Measurements from ENCODE around the gene VAV1. TPM values are rescaled to one million over a fixed set of nuclear protein-coding genes. Genes with fewer than 3 reads are reported as not detected.

The VAV1 gene, protein sequence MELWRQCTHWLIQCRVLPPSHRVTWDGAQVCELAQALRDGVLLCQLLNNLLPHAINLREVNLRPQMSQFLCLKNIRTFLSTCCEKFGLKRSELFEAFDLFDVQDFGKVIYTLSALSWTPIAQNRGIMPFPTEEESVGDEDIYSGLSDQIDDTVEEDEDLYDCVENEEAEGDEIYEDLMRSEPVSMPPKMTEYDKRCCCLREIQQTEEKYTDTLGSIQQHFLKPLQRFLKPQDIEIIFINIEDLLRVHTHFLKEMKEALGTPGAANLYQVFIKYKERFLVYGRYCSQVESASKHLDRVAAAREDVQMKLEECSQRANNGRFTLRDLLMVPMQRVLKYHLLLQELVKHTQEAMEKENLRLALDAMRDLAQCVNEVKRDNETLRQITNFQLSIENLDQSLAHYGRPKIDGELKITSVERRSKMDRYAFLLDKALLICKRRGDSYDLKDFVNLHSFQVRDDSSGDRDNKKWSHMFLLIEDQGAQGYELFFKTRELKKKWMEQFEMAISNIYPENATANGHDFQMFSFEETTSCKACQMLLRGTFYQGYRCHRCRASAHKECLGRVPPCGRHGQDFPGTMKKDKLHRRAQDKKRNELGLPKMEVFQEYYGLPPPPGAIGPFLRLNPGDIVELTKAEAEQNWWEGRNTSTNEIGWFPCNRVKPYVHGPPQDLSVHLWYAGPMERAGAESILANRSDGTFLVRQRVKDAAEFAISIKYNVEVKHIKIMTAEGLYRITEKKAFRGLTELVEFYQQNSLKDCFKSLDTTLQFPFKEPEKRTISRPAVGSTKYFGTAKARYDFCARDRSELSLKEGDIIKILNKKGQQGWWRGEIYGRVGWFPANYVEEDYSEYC
- polyA plus RNA-seq, result 1 to 10 TPM; 1.2 to 6.3 (median 6.0) TPM

DNA sequence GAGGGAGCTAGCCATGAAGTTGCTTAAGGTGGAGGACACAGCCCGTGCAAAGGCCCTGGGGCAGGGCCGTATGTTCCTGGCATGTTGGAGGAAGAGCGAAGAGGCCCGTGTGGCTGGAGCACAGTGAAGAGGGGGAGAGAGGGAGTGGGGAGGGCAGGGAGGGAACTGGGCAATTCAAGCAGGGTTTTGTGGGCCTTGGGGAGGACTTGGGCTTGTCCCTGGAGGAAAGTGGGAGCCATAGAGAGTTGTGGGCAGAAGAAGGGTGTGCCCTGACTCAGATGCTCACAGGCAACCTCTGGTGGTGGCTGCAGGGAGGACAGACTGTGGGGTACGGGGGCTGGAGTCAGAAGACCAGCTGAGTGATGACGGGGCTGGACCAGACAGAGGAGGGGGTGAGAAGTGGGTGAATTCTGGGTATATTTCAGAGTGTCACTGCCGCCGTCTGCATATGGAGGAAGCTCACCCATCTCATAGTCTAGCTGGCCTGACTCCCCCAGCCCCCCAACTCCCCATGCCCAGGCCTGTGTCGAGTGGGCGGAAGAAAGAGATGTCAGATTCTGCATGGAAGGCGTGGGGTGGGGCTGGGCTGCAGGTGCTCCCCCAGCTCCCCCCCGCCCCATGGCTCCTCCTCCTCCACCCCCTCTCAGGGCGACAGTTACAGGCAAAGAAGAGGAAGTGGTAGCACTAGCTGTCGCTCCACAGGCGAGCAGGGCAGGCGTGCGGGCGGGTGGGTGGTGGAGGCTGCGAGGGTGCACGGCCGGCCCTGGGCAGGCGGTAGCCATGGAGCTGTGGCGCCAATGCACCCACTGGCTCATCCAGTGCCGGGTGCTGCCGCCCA is at the start of gene VAV1:
VAV1 (plus strand) TSS at position 681 of the 838 bp plus-strand sequence; CDS start at position 781, 100 bp downstream.
- H3K27ac ChIP-seq (ENCODE audit: low read depth, low read length), result no peak within 1 kb of the TSS
- WGBS, 3 donors, result 42 to 52% (median 42%) methylated on average over 21 to 25 of the region's 25 CpGs

DNA sequence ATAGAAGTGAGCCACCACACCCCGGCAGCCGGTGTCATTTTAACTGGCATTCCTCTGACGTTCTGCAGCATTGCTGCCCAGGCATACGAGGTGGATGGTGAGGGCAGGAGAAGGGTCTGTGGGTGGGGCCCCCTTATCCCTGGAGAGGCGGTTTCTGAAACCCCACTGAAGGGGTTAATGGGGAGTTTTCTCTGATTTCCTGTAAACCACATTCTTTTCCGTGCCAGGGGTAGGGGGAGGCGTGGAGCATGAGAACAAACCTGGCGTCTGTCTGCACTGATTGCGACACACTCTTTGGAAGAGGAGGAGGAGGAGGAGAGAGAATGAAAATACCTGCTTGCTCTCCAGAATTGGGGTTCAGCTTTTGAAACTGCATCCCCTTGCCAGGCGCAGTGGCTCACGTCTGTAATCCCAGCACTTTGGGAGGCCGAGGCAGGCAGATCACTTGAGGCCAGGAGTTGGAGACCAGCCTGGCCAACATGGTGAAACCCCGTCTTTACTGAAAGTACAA is 49.3 kb upstream of the VAV1 start:
- 13 to 21% (median 17%) methylated on average over 13 of the region's 13 CpGs for WGBS, 3 donors
- no peak overlapping the region for H3K27ac ChIP-seq (ENCODE audit: low read depth, low read length)

DNA sequence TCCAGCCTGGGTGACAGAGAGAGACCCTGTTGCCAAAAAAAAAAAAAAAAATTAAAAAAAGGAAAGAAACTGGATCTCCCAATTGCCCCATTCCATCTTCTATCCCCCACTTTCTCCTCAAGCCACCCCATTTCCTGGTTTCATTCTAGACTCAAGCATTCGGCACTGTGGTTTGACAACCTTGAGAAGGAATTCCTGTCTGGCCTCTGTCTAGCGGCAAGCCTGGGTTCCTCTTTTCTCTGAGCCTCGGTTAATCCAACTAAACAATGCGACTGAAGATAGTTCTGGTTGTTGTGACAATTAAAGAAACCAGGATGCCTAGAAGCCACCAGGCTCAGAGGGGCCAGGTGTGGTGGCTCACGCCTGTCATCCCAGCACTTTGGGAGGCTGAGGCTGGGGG is 48.8 kb upstream of the VAV1 start:
- peak overlapping the region; percentile 48 for H3K27ac ChIP-seq (ENCODE audit: low read depth, low read length)
- WGBS, 3 donors, result 33 to 54% (median 43%) methylated on average over 5 of the region's 5 CpGs

DNA sequence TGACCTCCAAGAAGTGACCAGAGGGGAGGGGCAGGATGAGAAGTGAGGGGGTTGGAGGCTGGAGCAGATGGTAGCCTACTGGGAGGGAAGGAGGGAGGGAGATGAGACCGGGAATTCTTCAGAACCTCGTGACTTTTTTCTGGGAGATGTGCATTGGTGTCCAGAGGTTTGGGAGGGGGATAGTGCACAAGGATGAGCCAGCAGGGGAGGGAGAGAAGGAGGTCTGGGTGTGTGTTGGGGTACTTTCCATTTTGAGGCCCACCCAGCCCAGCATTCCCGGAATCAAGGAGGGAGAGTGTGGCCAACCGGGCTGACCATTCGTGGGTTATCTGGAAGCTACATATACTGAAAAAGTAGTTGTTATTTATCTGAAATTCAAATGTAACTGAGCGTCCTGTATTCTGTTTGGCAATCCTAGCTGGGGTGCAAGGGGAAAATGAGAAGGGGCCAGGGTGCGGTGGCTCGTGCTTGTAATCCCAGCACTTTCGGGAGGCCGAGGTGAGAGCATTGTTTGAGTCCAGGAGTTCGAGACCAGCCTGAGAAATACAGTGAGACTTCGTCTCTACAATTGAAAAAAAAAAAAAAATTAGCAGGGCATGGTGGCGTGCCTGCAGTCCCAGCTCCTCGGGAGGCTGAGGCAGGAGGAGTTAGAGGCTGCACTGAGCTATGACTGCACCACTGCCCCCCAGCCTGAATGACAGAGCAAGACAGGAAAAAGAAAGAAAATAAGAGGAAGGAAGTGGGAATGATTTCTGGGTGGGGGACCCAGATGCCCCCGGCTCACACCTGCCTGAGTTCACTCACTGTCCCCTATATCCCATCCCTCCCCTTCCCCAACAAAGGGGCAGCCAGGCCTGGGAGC is 47.6 kb upstream of the VAV1 start:
- H3K27ac ChIP-seq (ENCODE audit: low read depth, low read length), result no peak overlapping the region
- 51 to 63% (median 60%) methylated on average over 15 of the region's 15 CpGs for WGBS, 3 donors

DNA sequence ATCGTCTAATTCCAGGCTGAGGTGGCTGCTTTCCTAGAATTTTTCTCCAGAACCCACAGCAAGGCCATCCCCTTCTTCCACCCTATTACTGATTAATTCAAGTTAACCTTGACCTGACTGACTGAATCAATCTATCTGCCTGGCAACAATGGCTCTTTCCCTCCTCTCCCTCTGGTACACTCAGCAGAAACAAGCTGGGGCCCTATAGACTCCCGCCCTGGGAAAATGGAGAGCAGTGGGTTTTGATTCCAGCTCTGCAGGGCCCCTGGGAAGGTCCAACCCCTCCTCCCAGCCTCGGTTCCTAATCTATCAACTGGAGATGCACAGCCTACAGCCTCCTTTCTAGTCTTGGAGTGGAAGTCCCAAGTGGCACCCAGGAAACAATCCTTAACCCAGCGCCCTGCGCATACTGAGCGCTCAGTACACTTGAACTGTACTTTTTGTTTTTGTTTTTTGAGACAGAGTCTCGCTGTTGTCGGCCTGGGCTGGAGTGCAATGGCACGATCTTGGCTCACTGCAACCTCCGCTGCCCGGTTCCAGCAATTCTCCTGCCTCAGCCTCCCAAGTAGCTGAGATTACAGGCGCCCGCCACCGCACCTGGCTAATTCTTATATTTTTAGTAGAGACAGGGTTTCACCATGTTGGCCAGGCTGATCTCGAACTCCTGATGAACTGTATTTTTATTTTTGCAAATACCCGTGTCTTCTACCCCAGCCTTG is 46.8 kb upstream of the VAV1 start:
- H3K27ac ChIP-seq (ENCODE audit: low read depth, low read length), result no peak overlapping the region
- 71 to 83% (median 83%) methylated on average over 16 of the region's 16 CpGs for WGBS, 3 donors

DNA sequence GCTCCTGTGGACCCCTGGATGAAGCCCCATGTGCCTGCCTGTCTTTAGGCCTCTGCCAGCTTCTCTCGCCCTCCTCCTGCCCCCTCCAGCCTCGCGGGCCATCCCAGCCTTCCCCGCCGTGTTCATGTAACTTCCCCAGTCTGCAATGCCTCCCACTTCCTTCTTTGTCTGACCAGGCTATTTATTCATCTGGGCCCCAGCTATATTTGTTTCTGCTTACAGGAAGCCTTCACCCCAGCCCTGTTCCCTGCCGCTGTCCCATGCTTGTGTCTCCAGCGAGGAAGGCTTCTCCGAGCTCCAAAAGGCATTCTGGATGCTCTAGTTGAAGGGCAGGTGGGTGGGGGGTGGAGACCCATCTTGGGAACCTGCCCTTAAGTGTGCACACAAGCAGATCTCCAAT is 44.2 kb upstream of the VAV1 start:
- H3K27ac ChIP-seq (ENCODE audit: low read depth, low read length), result no peak overlapping the region

DNA sequence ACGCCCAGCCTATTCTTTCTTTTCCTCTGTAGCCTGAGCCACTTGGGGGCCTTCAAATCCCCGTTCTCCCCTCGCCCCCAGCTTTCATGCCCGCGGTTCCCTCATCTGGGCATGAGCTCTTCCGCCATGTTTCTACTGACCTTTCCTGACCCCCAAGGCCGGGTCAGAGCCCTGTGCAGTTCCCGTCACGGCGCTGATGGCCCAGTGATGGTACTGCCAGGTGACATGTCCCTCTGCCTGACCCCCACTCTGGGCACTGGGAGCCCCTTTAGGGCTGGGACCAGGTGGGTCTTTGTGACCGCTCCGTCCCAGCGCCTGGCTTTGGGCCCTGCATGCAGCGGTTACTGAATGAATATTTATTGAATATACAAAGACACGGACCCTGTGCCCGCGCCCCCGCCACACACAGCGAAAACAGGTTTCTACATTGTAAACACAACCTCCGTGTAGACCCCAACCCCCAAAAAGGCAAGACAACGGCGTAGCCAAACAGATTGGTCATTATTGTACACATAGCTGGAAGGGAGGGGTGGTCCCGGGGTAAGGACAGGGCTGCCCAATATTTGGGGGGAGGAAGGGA is 42.8 kb upstream of the VAV1 start:
- no peak overlapping the region for H3K27ac ChIP-seq (ENCODE audit: low read depth, low read length)

More for the DNA sequence above, 44.2 kb upstream of the VAV1 start:
- WGBS, 3 donors, result 15 to 42% (median 22%) methylated on average over 8 of the region's 8 CpGs

DNA sequence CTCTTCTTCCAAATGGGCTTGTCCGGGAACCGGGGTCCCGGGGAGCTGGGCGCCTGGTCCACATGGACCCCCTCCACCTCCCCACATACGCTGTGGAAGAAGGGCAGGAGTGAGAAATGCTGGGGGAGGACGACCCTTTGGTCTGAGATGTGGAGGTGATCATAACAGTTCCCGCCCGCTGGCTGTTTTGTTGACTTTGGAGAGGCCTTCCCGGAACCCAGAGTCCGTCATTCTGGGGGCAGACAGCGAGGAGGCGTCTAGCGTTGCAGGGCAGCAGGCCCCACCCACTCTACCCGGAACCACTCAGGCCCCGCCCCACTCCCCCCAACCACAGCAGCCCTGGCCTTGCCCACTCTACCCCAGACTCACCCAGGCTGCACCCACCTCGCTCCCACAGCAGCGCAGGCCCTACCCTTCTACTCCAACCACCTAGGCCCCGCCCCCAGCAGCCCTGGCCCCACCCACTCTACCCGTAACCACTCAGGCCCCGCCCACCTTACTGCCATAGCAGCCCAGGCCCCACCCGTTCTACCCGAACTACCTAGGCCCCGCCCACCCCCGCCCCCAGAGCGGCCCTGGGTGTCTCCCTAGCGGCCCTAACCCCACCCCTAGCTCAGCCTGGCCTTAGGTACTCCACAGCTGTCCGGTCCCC is 42.2 kb upstream of the VAV1 start:
- 39 to 78% (median 71%) methylated on average over 26 to 27 of the region's 27 CpGs for WGBS, 3 donors
- no peak overlapping the region for H3K27ac ChIP-seq (ENCODE audit: low read depth, low read length)

More for the DNA sequence above, 42.8 kb upstream of the VAV1 start:
- WGBS, 3 donors, result 78 to 94% (median 90%) methylated on average over 23 of the region's 23 CpGs

DNA sequence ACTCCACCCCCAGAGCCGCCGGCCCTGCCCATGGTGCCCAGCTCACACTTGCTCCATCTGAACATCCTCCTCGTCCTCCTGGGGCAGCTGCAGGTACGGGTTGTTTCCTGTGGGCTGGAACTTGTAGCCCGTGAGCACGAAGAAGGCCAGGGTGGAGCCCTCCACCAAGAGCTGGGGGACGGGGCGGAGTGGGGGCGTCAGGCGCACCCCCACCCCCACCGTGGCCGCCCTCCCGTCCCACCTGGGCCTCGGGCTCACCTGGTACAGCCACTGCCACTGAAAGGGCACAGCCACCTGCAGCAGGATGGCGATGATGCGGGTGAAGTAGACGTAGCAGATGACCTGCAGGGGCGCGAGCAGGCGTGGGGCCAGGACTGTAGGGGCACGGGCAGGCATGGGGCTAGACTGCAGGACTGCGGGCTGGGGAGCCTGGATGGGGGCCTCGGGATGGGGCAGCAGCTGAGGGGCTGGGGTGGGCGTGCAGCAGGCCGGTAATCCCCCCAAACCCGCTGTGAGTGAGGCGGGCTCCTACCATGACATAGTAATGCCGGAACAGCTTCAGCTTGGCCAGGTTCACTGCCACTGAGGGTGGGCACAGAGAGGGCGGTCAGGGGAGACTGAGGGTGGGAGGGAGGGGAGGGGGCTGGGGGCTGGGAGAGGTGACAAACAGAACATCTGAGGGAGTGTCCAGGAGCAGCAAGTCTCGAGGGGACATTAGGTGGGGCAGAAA is 41.4 kb upstream of the VAV1 start:
- no peak overlapping the region for H3K27ac ChIP-seq (ENCODE audit: low read depth, low read length)
- WGBS, 3 donors, result 85 to 91% (median 86%) methylated on average over 28 to 30 of the region's 30 CpGs

DNA sequence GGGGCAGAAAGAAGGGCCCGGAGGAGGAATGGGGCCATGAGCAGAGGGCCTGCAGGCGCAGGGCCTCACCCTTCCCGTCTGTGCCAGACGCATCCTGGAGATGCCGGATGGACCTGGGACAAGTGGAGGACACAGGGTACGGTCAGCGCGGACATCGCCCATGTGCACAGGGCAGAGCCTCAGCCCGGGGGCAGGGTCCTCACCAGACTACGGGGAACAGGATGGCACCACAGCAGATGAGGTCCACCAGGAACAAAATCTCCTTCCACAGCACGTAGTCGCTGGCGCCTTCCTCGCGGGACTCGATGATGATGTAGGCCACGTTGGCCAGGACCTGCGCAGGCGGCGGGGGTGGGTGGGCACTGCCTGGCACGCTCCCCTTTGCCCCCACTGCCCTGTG is 40.7 kb upstream of the VAV1 start:
- H3K27ac ChIP-seq (ENCODE audit: low read depth, low read length), result no peak overlapping the region
- 88 to 94% (median 93%) methylated on average over 22 of the region's 22 CpGs for WGBS, 3 donors

DNA sequence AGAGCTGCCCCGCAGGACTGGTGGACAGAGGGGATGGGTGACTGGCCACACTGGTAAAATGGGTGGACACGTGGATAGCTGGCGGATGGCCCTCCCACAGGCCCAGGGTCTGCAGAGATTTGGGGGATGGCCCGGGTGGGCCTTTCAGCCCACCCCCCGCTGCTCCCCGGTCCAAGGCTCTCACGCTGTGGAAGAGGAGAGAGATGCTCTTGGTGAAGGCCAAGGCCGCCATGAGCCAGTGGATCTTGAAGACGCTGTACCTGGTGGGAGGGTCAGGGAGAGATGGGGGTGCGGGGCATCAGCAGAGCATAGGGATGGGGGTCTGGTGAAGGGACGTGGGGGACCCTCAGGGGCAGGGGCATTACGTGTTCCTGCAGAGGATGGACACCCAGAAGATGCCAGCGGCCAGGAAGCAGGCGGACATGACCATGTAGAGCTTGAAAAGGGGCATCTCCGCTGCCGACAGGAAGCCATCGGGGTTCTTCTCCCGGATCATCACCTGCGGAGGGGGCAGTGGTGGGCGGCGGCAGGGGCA is 39.6 kb upstream of the VAV1 start:
- no peak overlapping the region for H3K27ac ChIP-seq (ENCODE audit: low read depth, low read length)
- 88 to 92% (median 92%) methylated on average over 20 to 21 of the region's 21 CpGs for WGBS, 3 donors

DNA sequence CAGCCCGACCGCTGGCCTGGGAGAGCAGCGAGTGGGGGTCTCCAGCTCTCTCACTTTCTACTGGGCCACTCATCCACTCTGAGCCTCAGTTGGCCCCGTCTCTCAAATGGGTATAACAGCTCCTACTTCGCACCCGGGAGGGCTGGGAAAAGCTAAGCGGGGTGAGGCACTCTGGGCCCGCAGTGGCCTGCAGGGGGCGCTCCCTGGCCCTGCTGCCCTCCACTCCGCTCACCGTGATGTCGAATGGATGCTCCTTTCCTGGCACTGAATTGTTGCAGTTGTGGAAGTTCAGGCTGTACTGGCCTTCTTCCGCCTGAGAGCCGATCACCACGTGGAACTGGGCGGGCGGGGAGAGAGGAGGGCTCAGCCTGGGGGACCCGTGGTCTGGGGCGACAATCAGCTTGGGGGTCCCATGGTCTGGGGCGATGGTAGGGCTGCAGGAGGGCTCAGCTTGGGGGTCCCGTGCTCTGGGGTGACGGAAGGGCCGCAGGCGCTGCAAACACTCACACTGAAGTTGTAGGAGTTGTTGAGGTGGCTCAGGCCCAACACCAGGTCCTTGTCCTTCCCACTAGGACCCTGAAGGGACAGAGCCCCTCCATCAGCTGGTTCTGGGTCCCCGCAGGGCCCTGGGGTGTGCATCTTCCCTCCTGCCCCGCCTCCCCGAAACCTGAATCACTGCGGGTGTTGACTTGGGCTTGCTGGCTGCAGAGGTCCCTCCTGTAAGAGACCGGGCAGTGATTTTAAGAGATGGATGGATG is 39.0 kb upstream of the VAV1 start:
- no peak overlapping the region for H3K27ac ChIP-seq (ENCODE audit: low read depth, low read length)
- WGBS, 3 donors, result 91 to 96% (median 96%) methylated on average over 26 to 29 of the region's 29 CpGs

DNA sequence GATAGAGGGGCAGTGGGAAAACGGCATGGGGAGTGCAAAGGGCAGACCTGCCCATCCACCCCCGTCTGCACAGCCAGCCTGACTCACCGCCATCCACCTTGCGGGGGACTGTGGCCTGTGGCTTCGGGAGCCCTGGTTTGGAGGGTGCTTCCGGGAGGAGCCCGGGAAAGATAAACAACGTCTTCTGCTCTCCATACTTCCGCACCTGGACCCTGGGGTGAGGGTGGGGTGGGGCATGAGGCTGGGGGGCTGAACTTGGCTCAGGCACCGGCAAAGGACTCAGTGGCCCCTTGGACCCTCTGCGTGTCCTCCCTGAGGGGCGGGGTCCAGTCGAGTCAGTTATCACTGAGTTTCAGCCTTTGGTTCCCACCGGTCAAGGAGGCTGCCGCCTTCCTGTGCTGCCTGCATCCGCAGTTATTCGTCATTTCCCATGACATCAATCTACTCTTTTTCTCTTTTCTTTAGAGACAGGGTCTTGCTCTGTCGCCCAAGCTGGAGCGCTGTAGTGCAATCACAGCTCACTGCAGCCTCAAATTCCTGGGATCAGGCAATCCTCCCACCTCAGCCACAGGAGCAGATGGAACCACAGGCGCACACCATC is 38.3 kb upstream of the VAV1 start:
- WGBS, 3 donors, result 77 to 81% (median 79%) methylated on average over 20 of the region's 20 CpGs
- no peak overlapping the region for H3K27ac ChIP-seq (ENCODE audit: low read depth, low read length)

DNA sequence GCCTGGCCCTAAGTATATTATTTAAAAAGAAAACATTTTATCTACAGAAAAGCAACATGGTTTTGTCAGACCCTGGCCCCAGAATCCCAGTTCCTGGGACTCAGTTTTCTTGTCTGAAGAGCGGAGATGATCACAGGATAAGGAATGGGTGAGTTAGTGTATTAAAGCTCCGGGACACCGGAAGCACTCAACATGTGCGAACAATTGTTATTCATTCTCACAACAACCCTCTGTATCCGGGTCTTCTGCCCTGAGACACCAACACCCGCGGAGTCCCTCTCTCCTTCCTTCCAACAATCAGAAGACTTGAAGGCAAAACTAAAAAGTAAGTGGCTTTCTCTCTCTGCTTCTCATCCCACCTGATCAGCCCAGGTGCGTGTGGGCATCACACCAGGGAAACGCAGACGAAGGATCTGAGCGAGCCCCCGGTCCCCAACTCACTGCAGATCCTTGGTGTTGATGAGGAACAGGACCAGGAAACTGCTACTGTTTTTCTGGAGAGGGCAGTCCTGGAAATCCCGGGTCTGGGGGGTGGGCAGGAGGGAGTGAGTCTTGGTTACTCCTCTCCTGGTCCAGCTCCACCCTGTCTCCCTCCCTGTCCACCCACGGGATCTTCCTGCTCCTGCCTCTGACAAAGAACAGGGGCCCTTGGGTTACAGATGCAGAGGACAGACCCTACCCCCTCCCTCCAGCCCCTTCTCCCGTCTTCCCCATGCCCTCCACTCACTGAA is 37.2 kb upstream of the VAV1 start:
- 69 to 77% (median 73%) methylated on average over 15 of the region's 15 CpGs for WGBS, 3 donors
- no peak overlapping the region for H3K27ac ChIP-seq (ENCODE audit: low read depth, low read length)
